Fibroblast of lung (primary cell): ENCODE results near the gene CTNNAL1. TPM values are rescaled to one million over a fixed set of nuclear protein-coding genes. Genes with fewer than 3 reads are reported as not detected.

Experiments
- DNase-seq, 2 donors: peaks; one replicate each; pipeline versions ENCODE4 v3.0.0 to v3.0.0-alpha.2; 2010; ENCODE audit warnings: low read depth in 2 of 2
- H2AFZ ChIP-seq: 2 replicates; pipeline ENCODE4 v1.5.1; 2012; ENCODE audit warnings: low read length, control low read depth, inconsistent platforms
- H3K27ac ChIP-seq: 2 replicates; pipeline ENCODE4 v1.5.1; 2011; ENCODE audit warnings: low read length, control low read depth; ENCODE audit not compliant: insufficient read depth
- H3K27me3 ChIP-seq: 2 replicates; pipeline ENCODE4 v1.5.1; 2011; ENCODE audit warnings: mild to moderate bottlenecking, low read length; ENCODE audit not compliant: control insufficient read depth, insufficient read depth
- H3K36me3 ChIP-seq: 2 replicates; pipeline ENCODE4 v1.5.1; 2011; ENCODE audit warnings: low read length; ENCODE audit not compliant: control insufficient read depth, insufficient read depth
- H3K4me1 ChIP-seq: 2 replicates; pipeline ENCODE4 v1.5.1; 2011; ENCODE audit warnings: low read length; ENCODE audit not compliant: control insufficient read depth, insufficient read depth; ENCODE audit errors: extremely low read depth
- H3K4me2 ChIP-seq: 2 replicates; pipeline ENCODE4 v1.5.1; 2011; ENCODE audit warnings: low read length, control low read depth; ENCODE audit not compliant: insufficient read depth; ENCODE audit errors: extremely low read depth
- H3K4me3 ChIP-seq, 4 experiments: fragments of 200-600 bp in 1 of 4; sonication (generic) in 1 of 4; replicated peaks in 1 of 4; 2 replicates each; pipeline ENCODE4 v1.5.1; 2011 to 2016; ENCODE audit warnings: low read length in 4 of 4, low read depth in 3 of 4, mild to moderate bottlenecking in 3 of 4, control low read depth in 2 of 4, inconsistent platforms in 1 of 4, mixed read lengths in 1 of 4; ENCODE audit not compliant: insufficient read depth in 1 of 4; ENCODE audit errors: control extremely low read depth in 1 of 4
- H3K79me2 ChIP-seq: 2 replicates; pipeline ENCODE4 v1.5.1; 2012; ENCODE audit warnings: mild to moderate bottlenecking, low read length, inconsistent platforms; ENCODE audit not compliant: control insufficient read depth, insufficient read depth
- H3K9ac ChIP-seq: 2 replicates; pipeline ENCODE4 v1.5.1; 2011; ENCODE audit warnings: mild to moderate bottlenecking, low read length, control low read depth; ENCODE audit not compliant: insufficient read depth
- H3K9me3 ChIP-seq: 2 replicates; pipeline ENCODE4 v1.5.1; 2012; ENCODE audit warnings: low read depth, low read length; ENCODE audit not compliant: control insufficient read depth, insufficient read depth
- H4K20me1 ChIP-seq: 2 replicates; pipeline ENCODE4 v1.5.1; 2011; ENCODE audit warnings: low read length; ENCODE audit not compliant: control insufficient read depth, insufficient read depth; ENCODE audit errors: extremely low read depth
- CTCF ChIP-seq, 2 donors: IDR thresholded peaks in 1 of 2; conservative IDR thresholded peaks in 1 of 2; 1 replicate in 1 of 2; 2 replicates in 1 of 2; pipeline ENCODE4 v1.5.1; 2011 to 2012; ENCODE audit warnings: low read length in 2 of 2, control low read depth in 1 of 2, inconsistent platforms in 1 of 2, low read depth in 1 of 2, mild to moderate bottlenecking in 1 of 2
- EZH2 ChIP-seq: IDR thresholded peaks from 2 replicates; pipeline ENCODE4 v1.5.1; 2012; ENCODE audit warnings: low read length, control low read depth, mild to moderate bottlenecking; ENCODE audit errors: missing control alignments
- polyA plus RNA-seq, 2 donors: library from polyadenylated mRNA; depleted of rRNA in 1 of 2; stranded (reverse) in 1 of 2; unstranded in 1 of 2; fragments of >200 nt; gene quantifications; 2 replicates each; pipeline ENCODE4 v1.2.1, GENCODE V29; 2011 to 2012; ENCODE audit warnings: missing spikeins in 1 of 2
- total RNA-seq: library from RNA; depleted of rRNA; stranded (reverse); fragments of >200 nt; gene quantifications from 2 replicates; pipeline ENCODE4 v1.2.1, GENCODE V29; 2014

The CTNNAL1 gene
- total and polyA plus RNA-seq, 2 donors (not counting 1 experiment from before 2014, with no cell fraction given): 68.4 to 95.2 TPM

- Histone ChIP-seq H3K79me2 (no peaks in the 10 kb centered on the region), H3K4me2 (no peak overlapping the region), H3K27me3 (no peaks in the 10 kb centered on the region), H3K36me3 (peaks cover 5% of the 10 kb centered on the region), H3K4me3 (no peak overlapping the region), H4K20me1 (no peaks in the 10 kb centered on the region), H3K27ac (no peak overlapping the region), H3K4me1 (no peaks in the 10 kb centered on the region), H3K9ac (no peak overlapping the region), H2AFZ (no peak overlapping the region), H3K9me3 (no peaks in the 10 kb centered on the region)
- no peak for DNase-seq
- TF ChIP-seq CTCF (conservative IDR thresholded peaks at IDR 0.05 in 1 of 2, IDR thresholded peaks at IDR 0.05 in 1 of 2; ENCODE audit: low read depth in 1 of 2, low read length in 2 of 2) (no peak), EZH2 (no peak)
Measured at GRCh38 chr9:109047259-109047658, 34.0 kb upstream of the CTNNAL1 start.

- Histone ChIP-seq H3K4me1 (no peaks in the 10 kb centered on the region), H3K4me2 (no peak overlapping the region), H3K79me2 (no peaks in the 10 kb centered on the region), H3K27ac (no peak overlapping the region), H4K20me1 (no peaks in the 10 kb centered on the region), H3K4me3 (no peak overlapping the region), H3K9ac (no peak overlapping the region), H2AFZ (no peak overlapping the region), H3K27me3 (no peaks in the 10 kb centered on the region), H3K36me3 (peaks cover 5% of the 10 kb centered on the region), H3K9me3 (no peaks in the 10 kb centered on the region)
- no peak for DNase-seq
- no peak for TF ChIP-seq CTCF (conservative IDR thresholded peaks at IDR 0.05 in 1 of 2, IDR thresholded peaks at IDR 0.05 in 1 of 2; ENCODE audit: low read depth in 1 of 2, low read length in 2 of 2)
- no peak for TF ChIP-seq EZH2
Measured at GRCh38 chr9:109046346-109046745, 33.0 kb upstream of the CTNNAL1 start.

GRCh38 chr9:109043578-109043977 is 30.3 kb upstream of the CTNNAL1 start:
- TF ChIP-seq EZH2: no peak

More at GRCh38 chr9:109043578-109043977, 30.3 kb upstream of the CTNNAL1 start:
- Histone ChIP-seq H2AFZ (no peak overlapping the region), H3K27ac (no peak overlapping the region), H3K4me1 (peaks cover 4% of the 10 kb centered on the region), H3K79me2 (no peaks in the 10 kb centered on the region), H3K9me3 (no peaks in the 10 kb centered on the region), H4K20me1 (no peaks in the 10 kb centered on the region), H3K36me3 (peaks cover 2% of the 10 kb centered on the region), H3K4me2 (no peak overlapping the region), H3K4me3 (no peak overlapping the region), H3K9ac (no peak overlapping the region), H3K27me3 (no peaks in the 10 kb centered on the region)
- DNase-seq: no peak
